WTC11 (cell line): Measurements from ENCODE around the gene ZFAND6. TPM values are rescaled to one million over a fixed set of nuclear protein-coding genes. Genes with fewer than 3 reads are reported as not detected.
"Not testable (repeated sequence)": the region's sequence is repeated elsewhere in the genome, so short reads cannot be mapped to it uniquely, and the experiment has no call there.

ENCODE experiments used
- ATAC-seq: fragments of 200-7000 bp; cut with Tn5 transposase; 2 replicates; pipeline ENCODE4 v1.10.0; 2021; ENCODE audit warnings: mild to moderate bottlenecking, moderate library complexity
- CTCF ChIA-PET: fragments of 300-600 bp; sonication (Branson Sonifier 250); formaldehyde crosslinking; loops from one replicate; lab custom pipeline; 2021; ENCODE audit warnings: antibody characterized with exemption; lab: Charles Lee
- POLR2A ChIA-PET: fragments of 350-600 bp; sonication (Branson Sonifier 250); formaldehyde crosslinking; loops from one replicate; lab custom pipeline; 2021; ENCODE audit warnings: antibody characterized with exemption; lab: Charles Lee
- DNase-seq: peaks from one replicate; pipeline ENCODE4 v3.0.0; 2021; ENCODE audit warnings: low spot score
- H3K27ac Mint-ChIP-seq: 2 replicates; pipeline ENCODE4 v1.8.0; 2021; ENCODE audit warnings: mixed read lengths
- H3K27me3 Mint-ChIP-seq: 2 replicates; pipeline ENCODE4 v1.8.0; 2021; ENCODE audit warnings: low read depth, mild to moderate bottlenecking, moderate library complexity, mixed read lengths
- H3K36me3 Mint-ChIP-seq: 2 replicates; pipeline ENCODE4 v1.8.0; 2021; ENCODE audit warnings: mixed read lengths
- H3K4me1 Mint-ChIP-seq: 2 replicates; pipeline ENCODE4 v1.8.0; 2022; ENCODE audit warnings: mixed read lengths
- H3K4me3 Mint-ChIP-seq: 2 replicates; pipeline ENCODE4 v1.8.0; 2021; ENCODE audit warnings: mild to moderate bottlenecking, moderate library complexity, mixed read lengths
- H3K9me3 Mint-ChIP-seq: 2 replicates; pipeline ENCODE4 v1.8.0; 2021; ENCODE audit warnings: mixed read lengths
- ATF1 ChIP-seq: sonication (generic); formaldehyde crosslinking; IDR thresholded peaks from 2 replicates; pipeline ENCODE4 v1.8.1; 2023; ENCODE audit warnings: mild to moderate bottlenecking, moderate library complexity, missing genetic modification reagents
- CDX4 ChIP-seq: fragments of 250-450 bp; sonication (Bioruptor Pico); IDR thresholded peaks from 2 replicates; pipeline ENCODE4 v1.9.0; 2021; ENCODE audit warnings: moderate library complexity, mild to moderate bottlenecking, inconsistent platforms, borderline replicate concordance
- CREM ChIP-seq: sonication (generic); formaldehyde crosslinking; IDR thresholded peaks from 2 replicates; pipeline ENCODE4 v1.8.1; 2022; ENCODE audit warnings: mild to moderate bottlenecking, missing genetic modification reagents, moderate library complexity
- EMX1 ChIP-seq: fragments of 250-450 bp; sonication (Bioruptor Pico); IDR thresholded peaks from 2 replicates; pipeline ENCODE4 v1.8.0; 2021; ENCODE audit warnings: mild to moderate bottlenecking
- GABPB1 ChIP-seq: sonication (generic); formaldehyde crosslinking; IDR thresholded peaks from 2 replicates; pipeline ENCODE4 v1.8.1; 2023; ENCODE audit warnings: mild to moderate bottlenecking, missing genetic modification reagents
- GRHL2 ChIP-seq: fragments of 250-450 bp; sonication (Bioruptor Pico); IDR thresholded peaks from 2 replicates; pipeline ENCODE4 v1.8.0; 2022; ENCODE audit warnings: mild to moderate bottlenecking, moderate library complexity; ENCODE audit not compliant: insufficient replicate concordance, severe bottlenecking
- GTF2I ChIP-seq: fragments of 250-450 bp; sonication (Bioruptor Pico); conservative IDR thresholded peaks from 2 replicates; pipeline ENCODE4 v1.4.0; 2021; ENCODE audit warnings: mild to moderate bottlenecking
- HMGA2 ChIP-seq: fragments of 250-450 bp; sonication (Bioruptor Pico); IDR thresholded peaks from 2 replicates; pipeline ENCODE4 v1.4.0; 2021; ENCODE audit warnings: mild to moderate bottlenecking, moderate library complexity
- HMGXB4 ChIP-seq: sonication (generic); formaldehyde crosslinking; IDR thresholded peaks from 2 replicates; pipeline ENCODE4 v1.8.1; 2023; ENCODE audit warnings: mild to moderate bottlenecking, moderate library complexity, missing genetic modification reagents
- IRF1 ChIP-seq: sonication (generic); formaldehyde crosslinking; IDR thresholded peaks from 2 replicates; pipeline ENCODE4 v1.8.0; 2023; ENCODE audit warnings: missing genetic modification reagents
- MYBL2 ChIP-seq: sonication (generic); formaldehyde crosslinking; IDR thresholded peaks from 2 replicates; pipeline ENCODE4 v1.8.1; 2023; ENCODE audit warnings: mild to moderate bottlenecking, moderate library complexity, missing genetic modification reagents
- OVOL2 ChIP-seq: fragments of 250-450 bp; sonication (Bioruptor Pico); IDR thresholded peaks from 2 replicates; pipeline ENCODE4 v1.9.0; 2021; ENCODE audit warnings: mild to moderate bottlenecking, borderline replicate concordance
- PRRX2 ChIP-seq: fragments of 250-450 bp; sonication (Bioruptor Pico); IDR thresholded peaks from 2 replicates; pipeline ENCODE4 v1.8.0; 2021; ENCODE audit warnings: mild to moderate bottlenecking
- SP1 ChIP-seq: sonication (generic); formaldehyde crosslinking; conservative IDR thresholded peaks from 2 replicates; pipeline ENCODE4 v1.8.1; 2022; ENCODE audit warnings: missing genetic modification reagents
- ZBTB21 ChIP-seq: sonication (generic); formaldehyde crosslinking; IDR thresholded peaks from 2 replicates; pipeline ENCODE4 v1.8.1; 2023; ENCODE audit warnings: mild to moderate bottlenecking, missing genetic modification reagents, borderline replicate concordance
- ZNF423 ChIP-seq: fragments of 250-450 bp; sonication (Bioruptor Pico); IDR thresholded peaks from 2 replicates; pipeline ENCODE4 v2.1.2; 2022; ENCODE audit warnings: mild to moderate bottlenecking, moderate library complexity
- total RNA-seq: library from RNA; stranded (reverse); gene quantifications from 3 replicates; pipeline ENCODE4 v1.2.3, GENCODE V29; 2021
- TF ChIP-seq, protein P1 (sequence below): sonication (generic); formaldehyde crosslinking; IDR thresholded peaks from 2 replicates; pipeline ENCODE4 v1.8.1; 2023; ENCODE audit warnings: mild to moderate bottlenecking, missing genetic modification reagents, borderline replicate concordance

Gene ZFAND6
- total RNA-seq, 1 experiment from 2014 or later, result 114 TPM

DNA sequence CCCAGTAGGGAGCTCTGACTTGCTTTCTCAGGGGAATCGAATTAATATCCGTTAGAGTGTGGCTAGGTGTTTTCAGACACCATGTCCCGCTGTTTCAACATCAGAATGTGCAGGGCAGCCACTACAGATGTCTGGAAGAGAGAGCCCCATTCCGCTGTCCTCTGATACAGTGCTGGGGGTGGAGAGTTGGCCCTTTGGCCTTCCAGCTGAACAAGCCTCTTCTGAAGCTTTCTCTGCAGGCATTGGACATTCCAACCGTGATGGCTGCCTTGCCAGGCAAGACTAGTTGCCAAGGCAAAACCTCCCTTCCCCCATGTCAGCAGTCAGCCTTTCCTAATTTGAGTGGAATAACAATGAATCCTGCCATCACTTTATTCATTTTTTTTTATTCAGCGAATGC, 94.9 kb downstream of the ZFAND6 start:
- no peak for DNase-seq
- no peaks in the 10 kb centered on the region for H3K9me3 Mint-ChIP-seq
- no peak overlapping the region for H3K27ac Mint-ChIP-seq
- CTCF ChIA-PET, result interaction anchor here (2.4 kb wide), 1 partner anchor 93 kb away, joined by 11 read pairs; no protein-coding TSS in a partner anchor
- POLR2A ChIA-PET, result no interaction called here
- H3K27me3 Mint-ChIP-seq, result peaks cover 10% of the 10 kb centered on the region
- no peaks in the 10 kb centered on the region for H3K36me3 Mint-ChIP-seq
- peaks cover 30% of the 10 kb centered on the region for H3K4me1 Mint-ChIP-seq
- TF ChIP-seq GRHL2 (CRISPR knock-in tag) (no peak), CREM (CRISPR knock-in tag) (no peak), MYBL2 (CRISPR knock-in tag) (no peak), SP1 (no peak), IRF1 (CRISPR knock-in tag) (no peak), ZBTB21 (CRISPR knock-in tag) (no peak)
- TF ChIP-seq, protein P1, sequence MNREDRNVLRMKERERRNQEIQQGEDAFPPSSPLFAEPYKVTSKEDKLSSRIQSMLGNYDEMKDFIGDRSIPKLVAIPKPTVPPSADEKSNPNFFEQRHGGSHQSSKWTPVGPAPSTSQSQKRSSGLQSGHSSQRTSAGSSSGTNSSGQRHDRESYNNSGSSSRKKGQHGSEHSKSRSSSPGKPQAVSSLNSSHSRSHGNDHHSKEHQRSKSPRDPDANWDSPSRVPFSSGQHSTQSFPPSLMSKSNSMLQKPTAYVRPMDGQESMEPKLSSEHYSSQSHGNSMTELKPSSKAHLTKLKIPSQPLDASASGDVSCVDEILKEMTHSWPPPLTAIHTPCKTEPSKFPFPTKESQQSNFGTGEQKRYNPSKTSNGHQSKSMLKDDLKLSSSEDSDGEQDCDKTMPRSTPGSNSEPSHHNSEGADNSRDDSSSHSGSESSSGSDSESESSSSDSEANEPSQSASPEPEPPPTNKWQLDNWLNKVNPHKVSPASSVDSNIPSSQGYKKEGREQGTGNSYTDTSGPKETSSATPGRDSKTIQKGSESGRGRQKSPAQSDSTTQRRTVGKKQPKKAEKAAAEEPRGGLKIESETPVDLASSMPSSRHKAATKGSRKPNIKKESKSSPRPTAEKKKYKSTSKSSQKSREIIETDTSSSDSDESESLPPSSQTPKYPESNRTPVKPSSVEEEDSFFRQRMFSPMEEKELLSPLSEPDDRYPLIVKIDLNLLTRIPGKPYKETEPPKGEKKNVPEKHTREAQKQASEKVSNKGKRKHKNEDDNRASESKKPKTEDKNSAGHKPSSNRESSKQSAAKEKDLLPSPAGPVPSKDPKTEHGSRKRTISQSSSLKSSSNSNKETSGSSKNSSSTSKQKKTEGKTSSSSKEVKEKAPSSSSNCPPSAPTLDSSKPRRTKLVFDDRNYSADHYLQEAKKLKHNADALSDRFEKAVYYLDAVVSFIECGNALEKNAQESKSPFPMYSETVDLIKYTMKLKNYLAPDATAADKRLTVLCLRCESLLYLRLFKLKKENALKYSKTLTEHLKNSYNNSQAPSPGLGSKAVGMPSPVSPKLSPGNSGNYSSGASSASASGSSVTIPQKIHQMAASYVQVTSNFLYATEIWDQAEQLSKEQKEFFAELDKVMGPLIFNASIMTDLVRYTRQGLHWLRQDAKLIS (CRISPR knock-in tag), result no peak
- no peak for ATAC-seq
- H3K4me3 Mint-ChIP-seq, result peak overlapping the region; percentile 85

- DNase-seq (no peak), ATAC-seq (no peak)
- H3K36me3 Mint-ChIP-seq, result no peaks in the 10 kb centered on the region
- H3K27me3 Mint-ChIP-seq, result peaks cover 10% of the 10 kb centered on the region
- no peak for TF ChIP-seq OVOL2 (CRISPR knock-in tag)
- no peak for TF ChIP-seq ZNF423 (CRISPR knock-in tag)
- no peak for TF ChIP-seq CDX4
- TF ChIP-seq PRRX2 (CRISPR knock-in tag), result no peak
- peaks cover 30% of the 10 kb centered on the region for H3K4me1 Mint-ChIP-seq
- ChIA-PET CTCF (no interaction called here), POLR2A (no interaction called here)
- no peak overlapping the region for H3K4me3 Mint-ChIP-seq
- H3K27ac Mint-ChIP-seq, result no peak overlapping the region
- H3K9me3 Mint-ChIP-seq, result no peaks in the 10 kb centered on the region
Observed at GRCh38 chr15:80155001-80155377, 95.5 kb downstream of the ZFAND6 start.

GRCh38 chr15:80155378-80156175, 96.1 kb downstream of the ZFAND6 start:
- CTCF ChIA-PET, H3K27ac Mint-ChIP-seq, POLR2A ChIA-PET, H3K4me3 Mint-ChIP-seq, H3K27me3 Mint-ChIP-seq, DNase-seq, ATAC-seq, H3K36me3 Mint-ChIP-seq, H3K9me3 Mint-ChIP-seq: not testable (repeated sequence)
- H3K4me1 Mint-ChIP-seq, result peaks cover 30% of the 10 kb centered on the region
- TF ChIP-seq GTF2I (CRISPR knock-in tag), result 0 out of 2 replicates have a peak, but pooled peaks have one; percentile 20

- DNase-seq (no peak), ATAC-seq (no peak)
- H3K4me3 Mint-ChIP-seq, result no peak overlapping the region
- no peak for TF ChIP-seq GABPB1 (CRISPR knock-in tag)
- TF ChIP-seq HMGA2 (CRISPR knock-in tag), result no peak
- TF ChIP-seq EMX1 (CRISPR knock-in tag), result no peak
- no peak for TF ChIP-seq ATF1 (CRISPR knock-in tag)
- no peak for TF ChIP-seq HMGXB4 (CRISPR knock-in tag)
Observed at GRCh38 chr15:80156176-80156720, 96.8 kb downstream of the ZFAND6 start.

More at GRCh38 chr15:80156176-80156720, 96.8 kb downstream of the ZFAND6 start:
- Mint-ChIP-seq H3K27me3 (peaks cover 3% of the 10 kb centered on the region), H3K4me1 (peaks cover 27% of the 10 kb centered on the region), H3K27ac (no peak overlapping the region), H3K9me3 (no peaks in the 10 kb centered on the region), H3K36me3 (peaks cover 2% of the 10 kb centered on the region; the same call in 1 of the 2 replicates)
- POLR2A ChIA-PET, result no interaction called here
- CTCF ChIA-PET, result no interaction called here
